Measurements from ENCODE around the gene SEL1L3.

- TF ChIP-seq POLR2A (IDR thresholded peaks at IDR 0.05) (no peak), CTCF (IDR thresholded peaks at IDR 0.05) (no peak)
Observed at GRCh38 chr4:25863831-25864418, 1.1 kb upstream of the SEL1L3 start.

Measured in stomach (tissue), 4 donors.